Renal cortex interstitium (tissue), 11 donors: ENCODE results near the gene GH2. TPM values are rescaled to one million over a fixed set of nuclear protein-coding genes. Genes with fewer than 3 reads are reported as not detected.

ENCODE experiments used
- DNase-seq, 11 donors: peaks; one replicate each; pipeline ENCODE4 v3.0.0-alpha.2; 2013; ENCODE audit warnings: low read depth in 9 of 11, low spot score in 4 of 11; ENCODE audit errors: extremely low read depth in 1 of 11
- polyA plus RNA-seq, 3 donors: library from polyadenylated mRNA; unstranded; fragments of 120-200 nt; gene quantifications; one replicate each; pipeline ENCODE4 v1.2.1, GENCODE V29; 2013; ENCODE audit not compliant: insufficient read length in 3 of 3

GH2 gene
- polyA plus RNA-seq, 3 donors, result not detected

GRCh38 chr17:63847525-63848249 lies 34.1 kb downstream of the GH2 start:
- no peak for DNase-seq

GRCh38 chr17:63845509-63845908 lies 36.2 kb downstream of the GH2 start:
- DNase-seq, result no peak

DNA sequence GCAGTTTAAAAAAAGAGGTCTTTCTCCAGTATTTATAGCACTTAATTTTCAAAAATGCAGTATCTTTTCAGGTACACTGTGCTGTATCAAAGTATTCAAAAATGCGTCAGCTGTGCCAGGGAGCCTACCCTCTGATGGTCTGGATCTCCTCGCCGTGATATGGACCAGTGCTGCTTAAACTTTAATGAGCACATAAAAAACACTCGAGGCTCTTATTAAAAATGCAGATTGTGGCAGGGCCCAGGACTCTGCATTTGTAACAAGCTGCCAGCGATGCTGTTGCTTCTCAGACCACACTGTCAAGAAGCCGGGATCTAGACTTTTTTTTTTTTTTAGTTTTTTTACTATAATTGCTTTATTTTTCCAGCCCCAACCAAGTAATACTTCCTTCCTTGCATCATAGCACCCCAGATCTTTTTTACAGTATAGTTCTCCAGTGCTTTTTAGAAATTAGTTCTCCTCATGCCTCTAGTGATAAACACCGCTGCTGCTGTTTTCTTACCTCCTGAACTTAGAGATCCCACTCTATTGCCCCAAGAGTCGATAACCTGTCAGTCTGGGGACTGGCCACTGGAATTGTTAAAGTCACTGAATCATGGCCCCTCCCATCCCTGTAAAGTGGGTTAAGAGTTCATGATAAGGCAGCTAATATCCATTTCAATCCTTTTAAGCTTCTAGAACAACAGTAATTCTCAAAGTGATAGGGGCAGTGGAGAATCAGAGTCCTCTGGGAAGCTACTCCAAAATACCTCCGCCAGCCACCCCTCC lies 37.6 kb downstream of the GH2 start:
- no peak for DNase-seq

- DNase-seq, result peak in 1 of 11 donors; percentile 26
Measured at GRCh38 chr17:63843387-63843888, 38.3 kb downstream of the GH2 start.

GRCh38 chr17:63842540-63843386 lies 39.0 kb downstream of the GH2 start, which contains the start of gene SMARCD2:
Gene SMARCD2 (minus strand): TSS chr17:63842685. CDS start chr17:63842674, 11 bp downstream.
- DNase-seq, result peak; percentile 95 to 98 (median 97)

- peak in 2 of 11 donors; percentile 33 to 38 for DNase-seq
Measured at GRCh38 chr17:63842173-63842539, 39.6 kb downstream of the GH2 start.

- peak in 2 of 11 donors; percentile 26 to 29 for DNase-seq
Measured at GRCh38 chr17:63841350-63842172, 40.2 kb downstream of the GH2 start.

DNA sequence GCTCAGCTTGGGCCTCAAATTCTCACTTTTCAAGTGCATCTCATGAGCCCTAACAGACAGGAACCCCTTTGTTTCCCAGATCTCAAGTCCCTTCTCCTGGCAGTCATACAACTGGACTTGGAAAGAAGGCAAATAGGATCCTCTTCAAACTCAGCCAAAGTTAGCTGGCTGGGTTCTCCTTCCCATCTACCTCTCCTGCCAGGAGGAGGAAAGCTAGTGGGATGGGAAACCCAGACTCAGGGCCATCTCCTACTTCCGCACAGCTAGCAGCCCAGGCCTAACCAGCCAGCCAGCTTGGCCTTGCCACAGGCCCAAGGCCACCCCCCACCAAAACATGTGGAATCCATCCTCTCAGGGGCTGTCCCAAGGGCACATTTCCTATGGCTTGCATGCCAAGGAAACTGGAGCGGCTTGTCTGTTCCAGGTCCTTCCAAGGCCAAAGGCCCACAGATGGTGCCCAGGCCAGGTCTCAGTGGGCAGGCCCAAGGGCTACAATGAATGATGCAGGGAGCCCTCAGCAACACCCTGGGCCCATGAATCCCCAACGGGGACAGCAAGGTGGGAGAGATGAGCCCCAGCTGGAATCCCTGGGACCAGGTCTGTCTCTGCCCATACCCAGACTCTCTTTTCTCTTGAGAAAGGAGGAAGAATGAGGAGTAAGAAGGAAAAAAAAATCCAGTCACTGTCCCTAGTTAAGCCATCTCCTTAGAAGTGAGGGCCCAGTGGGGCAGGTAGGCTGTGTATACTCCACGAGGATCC lies 41.0 kb downstream of the GH2 start:
- no peak for DNase-seq

- DNase-seq, result peak in 3 of 11 donors; percentile 21 to 54 (median 49)
Measured at GRCh38 chr17:63838631-63839171, 43.0 kb downstream of the GH2 start.

GRCh38 chr17:63837962-63838600 lies 43.7 kb downstream of the GH2 start:
- no peak for DNase-seq

- DNase-seq, result no peak
Measured at GRCh38 chr17:63837480-63837879, 44.3 kb downstream of the GH2 start.

- no peak for DNase-seq
Measured at GRCh38 chr17:63836811-63837210, 44.9 kb downstream of the GH2 start.

DNA sequence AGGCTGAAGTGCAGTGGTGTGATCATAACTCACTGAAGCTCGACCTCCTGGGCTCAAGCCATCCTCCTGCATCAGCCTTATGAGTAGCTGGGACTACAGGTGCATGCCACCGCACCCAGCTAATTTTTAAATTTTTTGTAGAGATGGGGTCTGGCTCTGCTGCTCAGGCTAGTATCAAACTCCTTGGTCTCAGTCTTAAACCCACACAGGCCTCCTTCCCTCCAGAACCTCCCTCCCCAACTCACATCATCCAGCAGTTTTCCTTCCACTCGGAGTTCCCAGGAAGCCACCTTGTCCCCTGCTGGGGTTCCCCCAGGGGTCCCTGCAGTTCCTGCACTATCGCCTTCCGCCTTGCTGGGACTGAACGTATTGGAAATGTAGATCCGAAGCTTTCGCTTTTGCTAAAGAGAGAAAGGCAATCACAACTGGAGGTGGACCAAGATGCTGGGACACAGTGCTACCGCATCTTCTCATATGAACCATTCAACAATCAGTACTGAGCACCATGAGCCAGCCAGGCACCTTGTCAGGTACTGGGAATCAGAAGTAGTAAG lies 46.5 kb downstream of the GH2 start:
- no peak for DNase-seq

GRCh38 chr17:63834431-63835166 lies 47.1 kb downstream of the GH2 start:
- DNase-seq, result peak in 3 of 11 donors; percentile 22 to 55 (median 28)

DNA sequence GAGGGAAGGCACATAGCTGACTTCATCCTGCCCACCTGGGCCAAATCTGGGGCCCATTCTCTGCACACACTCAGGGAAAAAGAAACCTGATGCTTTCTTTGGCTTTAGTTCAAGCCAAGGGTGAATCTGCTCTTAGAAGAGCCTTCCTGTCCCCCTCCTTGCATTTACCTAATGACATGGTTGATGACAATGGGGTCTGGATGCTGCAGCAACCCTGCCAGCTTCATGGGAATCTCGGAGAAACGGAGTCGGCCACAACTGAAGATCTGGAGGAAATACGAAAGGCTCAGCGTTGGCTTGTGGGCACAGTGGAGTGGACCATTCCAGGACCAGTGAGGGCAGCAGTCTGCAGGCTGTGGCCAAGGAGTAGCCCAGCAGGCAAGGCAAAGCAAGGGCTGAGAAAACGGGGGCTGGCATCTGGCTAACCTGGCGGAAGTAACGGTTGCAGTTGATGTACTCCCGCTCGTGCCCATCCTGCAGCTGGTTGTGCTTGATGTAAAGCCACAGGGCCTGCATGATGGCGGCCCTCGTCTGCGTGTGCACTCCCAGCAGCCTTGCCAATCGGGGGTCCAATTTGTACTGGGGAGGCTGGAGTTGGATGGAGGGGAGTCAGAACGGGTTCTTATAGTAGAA lies 47.9 kb downstream of the GH2 start:
- DNase-seq, result no peak
